Progenitor cell of endocrine pancreas (in vitro differentiated cells): ENCODE results near the gene DGKI. TPM values are rescaled to one million over a fixed set of nuclear protein-coding genes. Genes with fewer than 3 reads are reported as not detected.

Experiments used
- DNase-seq: peaks from one replicate; pipeline ENCODE4 v3.0.0; 2021; ENCODE audit warnings: low spot score; ENCODE audit not compliant: unreplicated experiment
- H3K27ac Mint-ChIP-seq: 2 replicates; pipeline ENCODE4 v1.8.0; 2021; ENCODE audit warnings: mild to moderate bottlenecking, moderate library complexity, mixed read lengths
- H3K27me3 Mint-ChIP-seq: 2 replicates; pipeline ENCODE4 v1.8.0; 2021; ENCODE audit warnings: mixed read lengths
- H3K36me3 Mint-ChIP-seq: 2 replicates; pipeline ENCODE4 v1.8.0; 2022; ENCODE audit warnings: mixed read lengths; ENCODE audit not compliant: insufficient read depth
- H3K4me1 Mint-ChIP-seq: 2 replicates; pipeline ENCODE4 v1.8.0; 2021; ENCODE audit warnings: low read depth, mixed read lengths
- H3K4me3 Mint-ChIP-seq: 2 replicates; pipeline ENCODE4 v1.8.0; 2021; ENCODE audit warnings: low read depth, mild to moderate bottlenecking, moderate library complexity, mixed read lengths
- H3K9me3 Mint-ChIP-seq: 2 replicates; pipeline ENCODE4 v1.8.0; 2021; ENCODE audit warnings: low read depth, mixed read lengths
- CTCF ChIP-seq: fragments of 200-600 bp; sonication (generic); IDR thresholded peaks from one replicate; pipeline ENCODE4 v1.5.0; 2021; ENCODE audit warnings: antibody characterized with exemption, mild to moderate bottlenecking; ENCODE audit not compliant: unreplicated experiment
- total RNA-seq: library from RNA; stranded (reverse); gene quantifications from 2 replicates; pipeline ENCODE4 v1.2.1, GENCODE V29; 2021

Gene DGKI
- total RNA-seq, 1 donor from 2014 or later: 0.41 TPM

GRCh38 chr7:137564677-137565076, 282.1 kb downstream of the DGKI start:
- H3K9me3 Mint-ChIP-seq: peaks cover 9% of the 10 kb centered on the region

GRCh38 chr7:137563981-137564380, 282.8 kb downstream of the DGKI start:
- no peaks in the 10 kb centered on the region for H3K27me3 Mint-ChIP-seq
- TF ChIP-seq CTCF: no peak

More at GRCh38 chr7:137564677-137565076, 282.1 kb downstream of the DGKI start:
- Mint-ChIP-seq H3K4me1 (no peaks in the 10 kb centered on the region), H3K4me3 (no peak overlapping the region), H3K27me3 (no peaks in the 10 kb centered on the region), H3K36me3 (no peaks in the 10 kb centered on the region), H3K27ac (no peak overlapping the region)
- DNase-seq: no peak
- no peak for TF ChIP-seq CTCF

GRCh38 chr7:137547485-137547884, 299.3 kb downstream of the DGKI start:
- no peak overlapping the region for H3K27ac Mint-ChIP-seq
- no peak overlapping the region for H3K4me3 Mint-ChIP-seq
- no peaks in the 10 kb centered on the region for H3K27me3 Mint-ChIP-seq
- no peaks in the 10 kb centered on the region for H3K9me3 Mint-ChIP-seq
- no peaks in the 10 kb centered on the region for H3K36me3 Mint-ChIP-seq
- H3K4me1 Mint-ChIP-seq: no peaks in the 10 kb centered on the region
- TF ChIP-seq CTCF: no peak
- no peak for DNase-seq

More at GRCh38 chr7:137563981-137564380, 282.8 kb downstream of the DGKI start:
- peaks cover 9% of the 10 kb centered on the region for H3K9me3 Mint-ChIP-seq
- H3K36me3 Mint-ChIP-seq: no peaks in the 10 kb centered on the region
- H3K4me1 Mint-ChIP-seq: no peaks in the 10 kb centered on the region
- no peak overlapping the region for H3K4me3 Mint-ChIP-seq
- H3K27ac Mint-ChIP-seq: no peak overlapping the region
- no peak for DNase-seq

GRCh38 chr7:137546671-137547070, 300.1 kb downstream of the DGKI start:
- no peak overlapping the region for H3K27ac Mint-ChIP-seq
- DNase-seq: no peak
- H3K9me3 Mint-ChIP-seq: no peaks in the 10 kb centered on the region
- H3K36me3 Mint-ChIP-seq: no peaks in the 10 kb centered on the region
- no peaks in the 10 kb centered on the region for H3K27me3 Mint-ChIP-seq
- no peak overlapping the region for H3K4me3 Mint-ChIP-seq
- H3K4me1 Mint-ChIP-seq: no peaks in the 10 kb centered on the region
- no peak for TF ChIP-seq CTCF

GRCh38 chr7:137546009-137546408, 300.8 kb downstream of the DGKI start:
- TF ChIP-seq CTCF: no peak
- no peaks in the 10 kb centered on the region for H3K36me3 Mint-ChIP-seq
- no peak overlapping the region for H3K4me3 Mint-ChIP-seq
- H3K9me3 Mint-ChIP-seq: no peaks in the 10 kb centered on the region
- H3K27me3 Mint-ChIP-seq: no peaks in the 10 kb centered on the region
- no peak for DNase-seq
- no peaks in the 10 kb centered on the region for H3K4me1 Mint-ChIP-seq
- no peak overlapping the region for H3K27ac Mint-ChIP-seq
